H1 (cell line): ENCODE results near the gene RGL2. TPM values are rescaled to one million over a fixed set of nuclear protein-coding genes. Genes with fewer than 3 reads are reported as not detected.
A peak's percentile ranks its signal among the peaks of the same experiment; 100 is the strongest.

Experiments
- CTCF ChIA-PET: fragments of 300-600 bp; sonication (Branson Sonifier 250); formaldehyde crosslinking; loops from one replicate; lab custom pipeline; 2021; ENCODE audit not compliant: partially characterized antibody; lab: Charles Lee
- POLR2A ChIA-PET: fragments of 300-600 bp; sonication (Branson Sonifier 250); formaldehyde crosslinking; loops from one replicate; lab custom pipeline; 2021; ENCODE audit warnings: inconsistent platforms; ENCODE audit not compliant: partially characterized antibody; lab: Charles Lee
- DNase-seq, 2 experiments: peaks; one replicate each; pipeline versions ENCODE4 v3.0.0 to v3.0.0-alpha.2; 2010 to 2022; ENCODE audit warnings: low spot score in 2 of 2, low read depth in 1 of 2, mixed read lengths in 1 of 2
- FAIRE-seq: peaks from 2 replicates; lab custom pipeline; 2011; peaks lifted over from hg19 to GRCh38; lab: Jason Lieb, UNC
- H2AFZ ChIP-seq: 2 replicates; pipeline ENCODE4 v1.8.1; 2012; ENCODE audit warnings: low read length, inconsistent platforms
- H2AK5ac ChIP-seq: 2 replicates; pipeline ENCODE4 v1.6.1; 2013; ENCODE audit warnings: low read depth, low read length
- H2BK120ac ChIP-seq: replicated peaks from 2 replicates; pipeline ENCODE3; 2013; ENCODE audit warnings: low read depth, low read length, inconsistent platforms
- H2BK12ac ChIP-seq: 2 replicates; pipeline ENCODE4 v1.6.1; 2013; ENCODE audit warnings: low read depth, low read length
- H2BK15ac ChIP-seq: 2 replicates; pipeline ENCODE4 v1.6.1; 2013; ENCODE audit warnings: low read length
- H2BK20ac ChIP-seq: 2 replicates; pipeline ENCODE4 v1.6.1; 2013; ENCODE audit warnings: low read length
- H2BK5ac ChIP-seq: 2 replicates; pipeline ENCODE4 v1.6.1; 2013; ENCODE audit warnings: low read depth, low read length
- H3K14ac ChIP-seq: 2 replicates; pipeline ENCODE4 v1.6.1; 2013; ENCODE audit warnings: inconsistent platforms; ENCODE audit not compliant: insufficient read length
- H3K18ac ChIP-seq: 2 replicates; pipeline ENCODE4 v1.6.1; 2013; ENCODE audit warnings: low read length; ENCODE audit errors: extremely low read depth
- H3K23ac ChIP-seq: 2 replicates; pipeline ENCODE4 v1.6.1; 2013; ENCODE audit warnings: inconsistent platforms; ENCODE audit not compliant: insufficient read length
- H3K23me2 ChIP-seq: 2 replicates; pipeline ENCODE4 v1.6.1; 2013; ENCODE audit warnings: low read depth, low read length
- H3K27ac ChIP-seq: 2 replicates; pipeline ENCODE4 v1.6.1; 2011; ENCODE audit warnings: low read depth, low read length, inconsistent platforms
- H3K27me3 ChIP-seq, 4 experiments: replicated peaks in 1 of 4; 1 replicate in 1 of 4; 2 replicates in 3 of 4; pipeline versions ENCODE4 v1.6.1 to v1.8.1; 2011 to 2013; ENCODE audit warnings: low read length in 3 of 4, mild to moderate bottlenecking in 3 of 4, inconsistent platforms in 2 of 4, mixed read lengths in 2 of 4, moderate library complexity in 1 of 4; ENCODE audit not compliant: control insufficient read depth in 3 of 4, insufficient read depth in 3 of 4; ENCODE audit errors: extremely low read depth in 1 of 4
- H3K36me3 ChIP-seq, 4 experiments: 2 replicates each; pipeline versions ENCODE4 v1.6.1 to v1.8.1; 2011 to 2013; ENCODE audit warnings: mild to moderate bottlenecking in 4 of 4, low read length in 3 of 4, moderate library complexity in 2 of 4, control low read depth in 1 of 4, inconsistent platforms in 1 of 4; ENCODE audit not compliant: insufficient read depth in 4 of 4, control insufficient read depth in 2 of 4
- H3K4ac ChIP-seq: replicated peaks from 2 replicates; pipeline ENCODE3; 2013; ENCODE audit warnings: low read length, low read depth, mixed read lengths, inconsistent platforms; ENCODE audit not compliant: insufficient read length
- H3K4me1 ChIP-seq, 4 experiments: replicated peaks in 1 of 4; 1 replicate in 1 of 4; 2 replicates in 3 of 4; pipeline versions ENCODE4 v1.6.1 to v1.8.1; 2011 to 2013; ENCODE audit warnings: low read length in 3 of 4, inconsistent platforms in 2 of 4, mixed read lengths in 1 of 4; ENCODE audit not compliant: insufficient read depth in 4 of 4, control insufficient read depth in 3 of 4
- H3K4me2 ChIP-seq, 2 experiments: 2 replicates each; pipeline versions ENCODE4 v1.6.1 to v1.8.1; 2011 to 2013; ENCODE audit warnings: low read depth in 2 of 2, low read length in 2 of 2, control low read depth in 1 of 2, inconsistent platforms in 1 of 2, mild to moderate bottlenecking in 1 of 2; ENCODE audit not compliant: insufficient read depth in 1 of 2
- H3K4me3 ChIP-seq, 4 experiments: fragments of 200-600, 300-600 bp in 1 of 4; sonication (generic), shearing (Covaris generic), sonication (Bioruptor Twin) in 1 of 4; 2 replicates each; pipeline versions ENCODE4 v1.5.1 to v1.8.1; 2011 to 2016; ENCODE audit warnings: low read length in 4 of 4, low read depth in 3 of 4, control low read depth in 2 of 4, inconsistent platforms in 2 of 4, mild to moderate bottlenecking in 2 of 4, mixed read lengths in 1 of 4, moderate library complexity in 1 of 4; ENCODE audit not compliant: insufficient read depth in 2 of 4; ENCODE audit errors: extremely low read depth in 1 of 4
- H3K56ac ChIP-seq: replicated peaks from 2 replicates; pipeline ENCODE3; 2013; ENCODE audit warnings: low read depth, mild to moderate bottlenecking, mixed read lengths, low read length, inconsistent platforms; ENCODE audit not compliant: insufficient read length
- H3K79me1 ChIP-seq: 2 replicates; pipeline ENCODE4 v1.6.1; 2013; ENCODE audit warnings: low read depth, low read length, control low read depth
- H3K79me2 ChIP-seq, 2 experiments: 2 replicates each; pipeline versions ENCODE4 v1.6.1 to v1.8.1; 2012 to 2013; ENCODE audit warnings: low read length in 2 of 2, mild to moderate bottlenecking in 2 of 2, inconsistent platforms in 1 of 2; ENCODE audit not compliant: insufficient read depth in 2 of 2, control insufficient read depth in 1 of 2
- H3K9ac ChIP-seq, 4 experiments: replicated peaks in 1 of 4; 1 replicate in 1 of 4; 2 replicates in 3 of 4; pipeline versions ENCODE4 v1.6.1 to v1.8.1; 2011 to 2013; ENCODE audit warnings: low read depth in 3 of 4, low read length in 3 of 4, control low read depth in 2 of 4, mild to moderate bottlenecking in 2 of 4, moderate library complexity in 2 of 4, inconsistent platforms in 1 of 4; ENCODE audit errors: extremely low read depth in 1 of 4
- H3K9me3 ChIP-seq, 2 experiments: 2 replicates each; pipeline versions ENCODE4 v1.6.1 to v1.8.1; 2012 to 2013; ENCODE audit warnings: mild to moderate bottlenecking in 2 of 2, moderate library complexity in 2 of 2, control low read depth in 1 of 2, inconsistent platforms in 1 of 2, low read depth in 1 of 2, low read length in 1 of 2, mixed read lengths in 1 of 2; ENCODE audit not compliant: insufficient read depth in 2 of 2
- H4K20me1 ChIP-seq, 2 experiments: replicated peaks in 1 of 2; 2 replicates each; pipeline versions ENCODE3 to v1.8.1; 2011 to 2013; ENCODE audit warnings: inconsistent platforms in 2 of 2, low read length in 2 of 2, mild to moderate bottlenecking in 1 of 2; ENCODE audit not compliant: insufficient read depth in 2 of 2, control insufficient read depth in 1 of 2
- H4K5ac ChIP-seq: 2 replicates; pipeline ENCODE4 v1.6.1; 2013; ENCODE audit warnings: low read length, low read depth, mixed read lengths, inconsistent platforms; ENCODE audit not compliant: insufficient read length
- H4K8ac ChIP-seq: 2 replicates; pipeline ENCODE4 v1.8.0; 2013; ENCODE audit warnings: mild to moderate bottlenecking, moderate library complexity, low read length, inconsistent platforms; ENCODE audit not compliant: insufficient read depth; ENCODE audit errors: extremely low read depth
- H4K91ac ChIP-seq: replicated peaks from 2 replicates; pipeline ENCODE3; 2013; ENCODE audit warnings: low read length, mixed read lengths, inconsistent platforms; ENCODE audit not compliant: insufficient read length
- ATF2 ChIP-seq: IDR thresholded peaks from 2 replicates; pipeline ENCODE4 v1.6.1; 2012; ENCODE audit warnings: low read length, inconsistent platforms
- E2F6 ChIP-seq: IDR thresholded peaks from 2 replicates; pipeline ENCODE4 v1.6.1; 2012; ENCODE audit warnings: inconsistent platforms
- FOSL1 ChIP-seq: IDR thresholded peaks from 2 replicates; pipeline ENCODE4 v1.6.1; 2011; ENCODE audit warnings: mild to moderate bottlenecking, low read depth, low read length, moderate library complexity; ENCODE audit not compliant: insufficient read depth
- MAX ChIP-seq: IDR thresholded peaks from 2 replicates; pipeline ENCODE4 v1.6.1; 2012; ENCODE audit warnings: inconsistent platforms
- NRF1 ChIP-seq: IDR thresholded peaks from 2 replicates; pipeline ENCODE4 v1.6.1; 2011; ENCODE audit warnings: mild to moderate bottlenecking, low read depth, low read length, improper control_type of control experiment
- SUZ12 ChIP-seq: fragments of 200-600 bp; sonication (generic); IDR thresholded peaks from 2 replicates; pipeline ENCODE4 v1.6.1; 2012; ENCODE audit warnings: mild to moderate bottlenecking, inconsistent platforms, low read length, moderate library complexity, mixed read lengths
- TAF1 ChIP-seq: IDR thresholded peaks from 2 replicates; pipeline ENCODE4 v1.6.1; 2011; ENCODE audit warnings: mild to moderate bottlenecking, low read depth, low read length
- TBP ChIP-seq: IDR thresholded peaks from 2 replicates; pipeline ENCODE4 v1.6.1; 2011; ENCODE audit warnings: low read depth, low read length, improper control_type of control experiment
- WGBS, 2 experiments: shearing (Covaris generic) in 1 of 2; methylation state at CpG; one replicate each; pipeline versions ENCODE4 v1.1.6 to v1.1.7; 2013 to 2015; ENCODE audit warnings: low lambda C conversion rate in 2 of 2, mixed read lengths in 2 of 2, inconsistent platforms in 1 of 2, low coverage in 1 of 2, missing lambda C conversion rate in 1 of 2; ENCODE audit not compliant: insufficient replicate concordance in 2 of 2, insufficient coverage in 1 of 2, insufficient read length in 1 of 2; ENCODE audit errors: extremely low coverage in 1 of 2, missing lambda C conversion rate in 1 of 2; 5-methylcytosine and 5-hydroxymethylcytosine counted together
- polyA plus RNA-seq, 7 experiments: library from polyadenylated mRNA; depleted of rRNA in 3 of 7; stranded (reverse) in 5 of 7; unstranded in 2 of 7; fragments of >200 nt in 5 of 7; fragments of 200-250 nt in 2 of 7; gene quantifications; 1 replicate in 5 of 7; 2 replicates in 1 of 7; 4 replicates in 1 of 7; pipeline versions ENCODE4 v1.2.1 to v1.2.3, GENCODE V29; 2011 to 2013; ENCODE audit warnings: missing spikeins in 2 of 7, mixed read lengths in 2 of 7
- total RNA-seq: library from RNA; stranded (reverse); fragmentation: NEBNext Ultra II Directional; extraction: Animal tissue kit (Norgen Biotek cat#: 25700); gene quantifications from 2 replicates; pipeline ENCODE4 v1.2.1, GENCODE V29; 2021

RGL2 gene
- total and polyA plus RNA-seq, 2 of the 8 experiments (the other 6 are each of a cell fraction or from before 2014, with no cell fraction given) = 58.1 to 80.3 TPM

GRCh38 chr6:33272275-33273128 lies 26.2 kb downstream of the RGL2 start:
- peaks cover 17% of the 10 kb centered on the region for H3K23me2 ChIP-seq
- H4K5ac ChIP-seq = no peak overlapping the region
- H3K27me3 ChIP-seq = no peaks in the 10 kb centered on the region
- POLR2A ChIA-PET = interaction anchor here (0.5 to 5.4 kb wide), 38 partner anchors 9 to 303 kb away, joined by 3 to 88 read pairs (median 6); partner anchors contain the start of genes BRD2, CUTA, HSD17B8 and PFDN6
- H3K4me3 ChIP-seq = peak overlapping the region; percentile 81 to 100 (median 100)
- FAIRE-seq (no peak), DNase-seq (no peak)
- peak overlapping the region; percentile 97; the same call in 1 of the 2 replicates for H4K8ac ChIP-seq
- no peak overlapping the region for H2BK12ac ChIP-seq
- TF ChIP-seq NRF1 = no peak
- TF ChIP-seq FOSL1 = no peak
- no peak for TF ChIP-seq E2F6
- TF ChIP-seq TAF1 = no peak
- TF ChIP-seq ATF2 = 0 out of 2 replicates have a peak, but pooled peaks have one; percentile 11
- TF ChIP-seq MAX = peak; percentile 3; the same call in 1 of the 2 replicates
- TF ChIP-seq SUZ12 = no peak
- no peak for TF ChIP-seq TBP
- H3K36me3 ChIP-seq = peaks cover 19 to 53% (median 42%) of the 10 kb centered on the region in 4 experiments; a peak in 7 of 8 replicates
- no peaks in the 10 kb centered on the region for H3K9me3 ChIP-seq
- H3K79me1 ChIP-seq = peaks cover 6% of the 10 kb centered on the region; the same call in 1 of the 2 replicates
- peak overlapping the region; percentile 49 for H4K91ac ChIP-seq
- no peak overlapping the region for H3K14ac ChIP-seq
- peak overlapping the region; percentile 23 for H3K56ac ChIP-seq
- CTCF ChIA-PET = interaction anchor here (1.0 to 4.3 kb wide), 5 partner anchors 8 to 40 kb away, joined by 3 to 15 read pairs (median 7); partner anchors contain the start of gene RGL2
- H3K4me2 ChIP-seq = peak overlapping the region; percentile 86 to 96
- H3K27ac ChIP-seq = peak overlapping the region; percentile 85
- peak overlapping the region; percentile 72; the same call in 1 of the 2 replicates for H2BK5ac ChIP-seq
- no peak overlapping the region for H3K23ac ChIP-seq
- peaks cover 0 to 22% (median 8%) of the 10 kb centered on the region in 4 experiments; a peak in 6 of 7 replicates for H3K4me1 ChIP-seq
- no peak overlapping the region for H2BK20ac ChIP-seq
- no peak overlapping the region for H2BK120ac ChIP-seq
- peaks cover 9 to 16% of the 10 kb centered on the region in 2 experiments for H4K20me1 ChIP-seq
- H2BK15ac ChIP-seq = no peak overlapping the region
- peak overlapping the region; percentile 76 for H3K18ac ChIP-seq
- peak overlapping the region; percentile 47 for H3K4ac ChIP-seq
- H3K79me2 ChIP-seq = peaks cover 26 to 43% of the 10 kb centered on the region in 2 experiments
- peak overlapping the region; percentile 30; the same call in 1 of the 2 replicates for H2AK5ac ChIP-seq
- no peak overlapping the region for H2AFZ ChIP-seq
- 8% methylated on average over 22 of the region's 22 CpGs; no CpG with 5 or more reads in 1 of the 2 experiments for WGBS, 2 experiments
- H3K9ac ChIP-seq = peak overlapping the region; percentile 92 to 99 (median 92)
